CD8-positive, alpha-beta memory T cell (primary cell): ENCODE measurements around the gene ZFAND3. TPM values are rescaled to one million over a fixed set of nuclear protein-coding genes. Genes with fewer than 3 reads are reported as not detected.
A peak's percentile ranks its signal among the peaks of the same experiment; 100 is the strongest.

Source experiments
- CTCF ChIA-PET: fragments of 350-600 bp; sonication (Branson Sonifier 250); formaldehyde crosslinking; loops from one replicate; lab custom pipeline; 2021; ENCODE audit warnings: antibody characterized with exemption; lab: Charles Lee
- POLR2A ChIA-PET: fragments of 350-600 bp; sonication (Branson Sonifier 250); formaldehyde crosslinking; loops from one replicate; lab custom pipeline; 2021; ENCODE audit warnings: antibody characterized with exemption; lab: Charles Lee
- DNase-seq, 5 donors: peaks; one replicate each; pipeline versions ENCODE4 v3.0.0 to v3.0.0-alpha.2; 2020 to 2022; ENCODE audit warnings: mixed read lengths in 1 of 5
- H3K27ac ChIP-seq: one replicate; pipeline ENCODE4 v1.7.0; 2013; ENCODE audit warnings: low read depth, mild to moderate bottlenecking, low read length, moderate library complexity
- H3K27me3 ChIP-seq: 2 replicates; pipeline ENCODE4 v1.7.0; 2013; ENCODE audit warnings: low read length, mild to moderate bottlenecking; ENCODE audit not compliant: insufficient read depth, poor library complexity, severe bottlenecking
- H3K36me3 ChIP-seq: 2 replicates; pipeline ENCODE4 v1.7.0; 2013; ENCODE audit warnings: mild to moderate bottlenecking, low read length, moderate library complexity; ENCODE audit not compliant: insufficient read depth
- H3K4me1 ChIP-seq: 2 replicates; pipeline ENCODE4 v1.7.0; 2013; ENCODE audit warnings: mild to moderate bottlenecking, low read length, moderate library complexity; ENCODE audit not compliant: insufficient read depth
- H3K4me3 ChIP-seq: 2 replicates; pipeline ENCODE4 v1.7.0; 2013; ENCODE audit warnings: mild to moderate bottlenecking, low read length
- H3K9me3 ChIP-seq: 2 replicates; pipeline ENCODE4 v1.7.0; 2013; ENCODE audit warnings: mild to moderate bottlenecking, low read length
- H3K27ac Mint-ChIP-seq, 8 donors: one replicate each; pipeline ENCODE4 v1.8.0; 2020 to 2021; ENCODE audit warnings: mixed read lengths in 8 of 8, mild to moderate bottlenecking in 6 of 8, inconsistent platforms in 3 of 8, moderate library complexity in 3 of 8
- H3K27me3 Mint-ChIP-seq, 2 donors: one replicate each; pipeline ENCODE4 v1.8.0; 2020 to 2021; ENCODE audit warnings: mixed read lengths in 2 of 2, mild to moderate bottlenecking in 1 of 2, moderate library complexity in 1 of 2
- H3K36me3 Mint-ChIP-seq, 3 donors: one replicate each; pipeline ENCODE4 v1.8.0; 2020 to 2021; ENCODE audit warnings: mixed read lengths in 3 of 3, inconsistent platforms in 1 of 3, mild to moderate bottlenecking in 1 of 3
- H3K4me1 Mint-ChIP-seq, 3 donors: one replicate each; pipeline ENCODE4 v1.8.0; 2020 to 2021; ENCODE audit warnings: mixed read lengths in 3 of 3, inconsistent platforms in 1 of 3, mild to moderate bottlenecking in 1 of 3
- H3K4me3 Mint-ChIP-seq, 7 donors: one replicate each; pipeline ENCODE4 v1.8.0; 2020 to 2021; ENCODE audit warnings: mixed read lengths in 7 of 7, mild to moderate bottlenecking in 6 of 7, moderate library complexity in 4 of 7, inconsistent platforms in 2 of 7
- H3K9me3 Mint-ChIP-seq, 5 donors: one replicate each; pipeline ENCODE4 v1.8.0; 2020 to 2022; ENCODE audit warnings: mixed read lengths in 5 of 5, mild to moderate bottlenecking in 3 of 5, moderate library complexity in 2 of 5, inconsistent platforms in 1 of 5
- polyA plus RNA-seq: library from polyadenylated mRNA; unstranded; fragments of 300-500 nt; fragmentation: Illumina TruSeq; gene quantifications from one replicate; pipeline ENCODE4 v1.2.3, GENCODE V29; 2021
- total RNA-seq, 2 experiments: library from RNA; stranded (reverse); gene quantifications; one replicate each; pipeline ENCODE4 v1.2.3, GENCODE V29; 2021

The ZFAND3 gene
- total and polyA plus RNA-seq, 3 experiments from 2014 or later, result 5.2 to 29.4 (median 29.1) TPM

- Histone ChIP-seq H3K27me3 (no peaks in the 10 kb centered on the region), H3K9me3 (no peaks in the 10 kb centered on the region), H3K27ac (no peak overlapping the region), H3K36me3 (no peaks in the 10 kb centered on the region), H3K4me3 (no peak overlapping the region), H3K4me1 (no peaks in the 10 kb centered on the region)
- ChIA-PET CTCF (no interaction called here), POLR2A (no interaction called here)
- peaks cover 4 to 34% (median 16%) of the 10 kb centered on the region in 3 donors for H3K36me3 Mint-ChIP-seq
- H3K4me3 Mint-ChIP-seq, result no peak overlapping the region
- no peaks in the 10 kb centered on the region for H3K27me3 Mint-ChIP-seq
- DNase-seq, result no peak
- no peaks in the 10 kb centered on the region for H3K9me3 Mint-ChIP-seq
- no peak overlapping the region for H3K27ac Mint-ChIP-seq
- H3K4me1 Mint-ChIP-seq, result peaks cover 53 to 71% (median 60%) of the 10 kb centered on the region in 3 donors
Measured at GRCh38 chr6:38131527-38131965, 312.0 kb downstream of the ZFAND3 start.

DNA sequence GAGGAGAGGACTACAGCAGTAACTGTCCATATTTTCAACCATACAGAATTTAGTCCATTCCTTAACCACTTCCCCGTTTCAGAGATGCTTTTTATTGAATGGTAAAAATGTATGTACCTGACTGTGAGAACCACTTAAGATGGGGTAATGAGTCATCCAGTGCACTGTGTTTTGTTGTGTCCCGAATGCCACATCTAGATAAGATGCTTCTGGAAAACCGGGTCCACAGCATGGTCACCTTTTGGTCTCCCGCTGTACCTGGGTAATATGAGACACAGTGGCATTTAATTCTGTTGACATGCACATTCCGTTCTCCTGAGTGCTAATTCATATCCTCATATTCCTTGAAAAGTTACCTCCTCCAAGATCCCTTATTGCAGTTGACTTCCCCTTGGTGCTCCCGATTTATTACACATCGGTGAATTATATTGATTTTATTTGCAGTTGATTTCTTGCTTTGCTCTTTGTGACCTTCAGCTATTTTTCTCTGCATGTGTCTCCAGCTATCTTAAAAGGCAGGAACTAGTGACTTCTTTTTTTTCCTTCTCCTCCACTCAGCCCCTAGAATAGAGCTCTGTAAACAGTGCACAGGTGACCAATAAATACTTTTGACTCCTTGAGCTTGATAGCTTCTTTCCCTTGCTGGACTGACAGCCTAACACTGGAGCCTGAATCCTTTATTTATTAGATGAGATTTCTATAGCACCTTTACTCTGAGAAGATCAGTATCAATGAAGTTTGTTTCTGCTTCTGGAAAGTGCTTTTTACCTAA lies 314.6 kb downstream of the ZFAND3 start:
- Mint-ChIP-seq H3K4me3 (no peak overlapping the region), H3K9me3 (no peaks in the 10 kb centered on the region), H3K36me3 (peaks cover 4 to 40% (median 9%) of the 10 kb centered on the region in 3 donors), H3K27me3 (no peaks in the 10 kb centered on the region), H3K27ac (peak overlapping the region in 2 of 8 donors; percentile 4 to 6), H3K4me1 (peaks cover 47 to 59% (median 47%) of the 10 kb centered on the region in 3 donors)
- Histone ChIP-seq H3K9me3 (no peaks in the 10 kb centered on the region), H3K36me3 (peaks cover 3% of the 10 kb centered on the region), H3K27me3 (no peaks in the 10 kb centered on the region), H3K4me3 (no peak overlapping the region), H3K4me1 (no peaks in the 10 kb centered on the region), H3K27ac (no peak overlapping the region)
- no peak for DNase-seq
- ChIA-PET CTCF (no interaction called here), POLR2A (no interaction called here)

DNA sequence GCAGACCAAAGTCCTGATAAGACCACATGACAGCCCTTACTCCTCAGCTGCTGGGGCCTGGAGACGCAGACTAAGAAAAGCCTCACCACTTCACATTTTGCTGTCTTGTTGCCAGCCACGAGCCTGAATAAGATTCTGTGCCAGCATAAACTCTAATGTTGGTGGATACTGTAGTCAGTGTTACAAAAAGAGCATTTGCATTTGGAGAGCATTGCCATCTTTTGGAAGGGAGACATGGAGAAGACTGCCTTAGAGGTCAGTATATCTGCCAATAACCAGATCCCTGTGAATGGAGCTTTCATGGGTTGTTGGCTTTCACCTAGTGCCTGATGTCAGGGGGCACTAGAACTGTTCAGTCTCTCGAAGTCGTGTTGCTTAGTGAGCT lies 315.2 kb downstream of the ZFAND3 start:
- no peaks in the 10 kb centered on the region for H3K27me3 Mint-ChIP-seq
- H3K27me3 ChIP-seq, result no peaks in the 10 kb centered on the region
- peaks cover under 1 to 43% (median 9%) of the 10 kb centered on the region in 3 donors for H3K36me3 Mint-ChIP-seq
- no peak overlapping the region for H3K4me3 Mint-ChIP-seq
- no peak overlapping the region for H3K27ac Mint-ChIP-seq
- H3K36me3 ChIP-seq, result peaks cover 3% of the 10 kb centered on the region
- no peaks in the 10 kb centered on the region for H3K9me3 Mint-ChIP-seq
- H3K9me3 ChIP-seq, result no peaks in the 10 kb centered on the region
- H3K4me3 ChIP-seq, result no peak overlapping the region
- CTCF ChIA-PET, result no interaction called here
- peaks cover 43 to 56% (median 45%) of the 10 kb centered on the region in 3 donors for H3K4me1 Mint-ChIP-seq
- H3K4me1 ChIP-seq, result no peaks in the 10 kb centered on the region
- DNase-seq, result no peak
- POLR2A ChIA-PET, result no interaction called here
- no peak overlapping the region for H3K27ac ChIP-seq

GRCh38 chr6:38136547-38136946 lies 317.0 kb downstream of the ZFAND3 start:
- CTCF ChIA-PET, result no interaction called here
- no peak overlapping the region for H3K27ac ChIP-seq
- no peak overlapping the region for H3K4me3 ChIP-seq
- Mint-ChIP-seq H3K4me1 (peaks cover 33 to 48% (median 35%) of the 10 kb centered on the region in 3 donors), H3K9me3 (no peaks in the 10 kb centered on the region), H3K27me3 (peaks cover 0 to 2% of the 10 kb centered on the region in 2 donors), H3K27ac (peak overlapping the region in 1 of 8 donors; percentile 25), H3K4me3 (no peak overlapping the region), H3K36me3 (peaks cover 0 to 48% (median 9%) of the 10 kb centered on the region in 3 donors)
- POLR2A ChIA-PET, result interaction anchor here (0.6 kb wide), 1 partner anchor 33 kb away, joined by 3 read pairs; no protein-coding TSS in a partner anchor
- H3K36me3 ChIP-seq, result peaks cover 3% of the 10 kb centered on the region
- DNase-seq, result no peak
- H3K27me3 ChIP-seq, result no peaks in the 10 kb centered on the region
- no peaks in the 10 kb centered on the region for H3K4me1 ChIP-seq
- no peaks in the 10 kb centered on the region for H3K9me3 ChIP-seq

DNA sequence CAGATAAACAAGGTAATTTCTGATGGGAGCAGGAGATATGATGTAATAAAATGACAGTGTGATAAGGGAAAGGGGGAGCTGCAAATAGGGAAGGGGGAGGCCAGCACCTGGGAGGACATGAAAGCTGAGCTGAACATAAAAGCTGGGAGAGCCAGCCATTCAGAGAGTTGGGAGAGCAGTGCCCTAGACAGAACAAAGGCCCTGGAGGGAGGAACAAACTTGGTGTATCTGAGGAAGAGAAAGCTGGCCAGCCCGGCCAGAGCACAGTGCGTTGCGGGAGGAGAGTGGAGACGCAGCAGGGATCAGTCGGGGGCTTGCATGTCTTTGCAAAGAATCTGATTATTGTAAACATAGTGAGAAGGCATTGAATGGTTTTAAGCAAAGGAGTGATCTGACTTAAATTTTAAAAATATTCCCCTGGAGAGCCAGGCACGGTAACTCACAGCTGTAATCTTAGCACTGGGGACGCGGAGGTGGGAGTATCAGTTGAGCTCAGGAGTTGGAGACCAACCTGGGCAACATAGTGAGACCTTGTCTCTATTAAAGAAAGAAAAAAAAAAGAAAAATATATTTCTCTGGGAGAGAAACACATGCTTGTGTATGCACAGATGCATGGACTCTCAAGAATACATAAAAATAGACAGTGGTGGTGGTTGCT lies 318.2 kb downstream of the ZFAND3 start:
- Mint-ChIP-seq H3K27ac (peak overlapping the region in 1 of 8 donors; percentile 19), H3K36me3 (peaks cover 0 to 43% (median 9%) of the 10 kb centered on the region in 3 donors), H3K4me1 (peaks cover 33 to 44% (median 34%) of the 10 kb centered on the region in 3 donors), H3K4me3 (peak overlapping the region in 1 of 7 donors; percentile 6), H3K9me3 (no peaks in the 10 kb centered on the region), H3K27me3 (peaks cover 0 to 2% of the 10 kb centered on the region in 2 donors)
- POLR2A ChIA-PET, result no interaction called here
- DNase-seq, result no peak
- H3K27ac ChIP-seq, result no peak overlapping the region
- no peaks in the 10 kb centered on the region for H3K27me3 ChIP-seq
- no peaks in the 10 kb centered on the region for H3K9me3 ChIP-seq
- H3K4me1 ChIP-seq, result no peaks in the 10 kb centered on the region
- peaks cover 3% of the 10 kb centered on the region for H3K36me3 ChIP-seq
- CTCF ChIA-PET, result no interaction called here
- H3K4me3 ChIP-seq, result no peak overlapping the region

GRCh38 chr6:38138374-38138773 lies 318.8 kb downstream of the ZFAND3 start:
- H3K4me1 Mint-ChIP-seq, result peaks cover 38 to 48% (median 40%) of the 10 kb centered on the region in 3 donors
- no peak for DNase-seq
- H3K27ac Mint-ChIP-seq, result no peak overlapping the region
- H3K9me3 ChIP-seq, result no peaks in the 10 kb centered on the region
- H3K4me1 ChIP-seq, result no peaks in the 10 kb centered on the region
- H3K9me3 Mint-ChIP-seq, result no peaks in the 10 kb centered on the region
- ChIA-PET CTCF (no interaction called here), POLR2A (no interaction called here)
- H3K27ac ChIP-seq, result no peak overlapping the region
- H3K36me3 ChIP-seq, result peaks cover 3% of the 10 kb centered on the region
- H3K27me3 Mint-ChIP-seq, result peaks cover 0 to 2% of the 10 kb centered on the region in 2 donors
- no peak overlapping the region for H3K4me3 ChIP-seq
- H3K27me3 ChIP-seq, result no peaks in the 10 kb centered on the region
- H3K4me3 Mint-ChIP-seq, result no peak overlapping the region
- peaks cover 0 to 47% (median 11%) of the 10 kb centered on the region in 3 donors for H3K36me3 Mint-ChIP-seq

DNA sequence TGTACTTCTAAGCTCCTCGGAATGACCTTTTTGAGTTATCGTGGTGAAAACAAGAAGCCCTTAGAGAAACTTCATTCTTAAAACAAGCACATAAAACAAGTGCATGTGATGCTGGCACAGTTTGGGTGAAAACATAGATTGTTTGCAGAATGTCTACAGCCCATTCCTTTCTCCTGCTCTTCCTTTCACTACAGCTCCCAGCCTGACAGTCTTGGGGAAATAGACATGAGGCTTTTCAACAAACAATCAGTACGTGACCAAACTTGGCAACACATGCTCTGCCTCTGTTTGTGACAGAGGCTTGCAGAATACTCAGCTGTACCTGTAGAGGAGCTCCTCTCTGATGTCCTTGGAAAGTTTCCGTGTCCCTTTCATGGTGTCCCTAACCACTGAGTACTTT lies 321.6 kb downstream of the ZFAND3 start:
- H3K27ac ChIP-seq, result no peak overlapping the region
- no peak overlapping the region for H3K4me3 ChIP-seq
- H3K4me1 Mint-ChIP-seq, result peaks cover 36 to 44% (median 42%) of the 10 kb centered on the region in 3 donors
- no peaks in the 10 kb centered on the region for H3K9me3 Mint-ChIP-seq
- peak overlapping the region in 2 of 8 donors; percentile 17 to 33 for H3K27ac Mint-ChIP-seq
- no peak for DNase-seq
- H3K9me3 ChIP-seq, result no peaks in the 10 kb centered on the region
- H3K27me3 ChIP-seq, result no peaks in the 10 kb centered on the region
- peaks cover 0 to 35% (median 7%) of the 10 kb centered on the region in 3 donors for H3K36me3 Mint-ChIP-seq
- H3K36me3 ChIP-seq, result peaks cover 3% of the 10 kb centered on the region
- no peak overlapping the region for H3K4me3 Mint-ChIP-seq
- ChIA-PET POLR2A (no interaction called here), CTCF (no interaction called here)
- peaks cover 0 to 2% of the 10 kb centered on the region in 2 donors for H3K27me3 Mint-ChIP-seq
- no peaks in the 10 kb centered on the region for H3K4me1 ChIP-seq

- DNase-seq, result no peak
- H3K9me3 ChIP-seq, result no peaks in the 10 kb centered on the region
- no peak overlapping the region for H3K4me3 Mint-ChIP-seq
- peaks cover 3% of the 10 kb centered on the region for H3K36me3 ChIP-seq
- ChIA-PET POLR2A (no interaction called here), CTCF (no interaction called here)
- H3K27ac ChIP-seq, result no peak overlapping the region
- no peak overlapping the region for H3K4me3 ChIP-seq
- peak overlapping the region in 1 of 8 donors; percentile 33 for H3K27ac Mint-ChIP-seq
- peaks cover 0 to 2% of the 10 kb centered on the region in 2 donors for H3K27me3 Mint-ChIP-seq
- H3K4me1 ChIP-seq, result no peaks in the 10 kb centered on the region
- H3K9me3 Mint-ChIP-seq, result no peaks in the 10 kb centered on the region
- H3K27me3 ChIP-seq, result no peaks in the 10 kb centered on the region
- H3K36me3 Mint-ChIP-seq, result peaks cover 0 to 34% (median 7%) of the 10 kb centered on the region in 3 donors
- H3K4me1 Mint-ChIP-seq, result peaks cover 37 to 49% (median 38%) of the 10 kb centered on the region in 3 donors
Measured at GRCh38 chr6:38141716-38142115, 322.2 kb downstream of the ZFAND3 start.
